K562 (cell line): ENCODE measurements around the gene TSPAN13. TPM values are rescaled to one million over a fixed set of nuclear protein-coding genes. Genes with fewer than 3 reads are reported as not detected.

Experiments
- ARID2 ChIP-seq: fragments of 450-650 bp; IDR thresholded peaks from 2 replicates; pipeline ENCODE4 v1.6.1; 2017; ENCODE audit warnings: antibody characterized with exemption, mild to moderate bottlenecking
- BMI1 ChIP-seq: fragments of 150-350 bp; IDR thresholded peaks from 2 replicates; pipeline ENCODE4 v1.6.1; 2014; ENCODE audit warnings: low read length
- CEBPB ChIP-seq: fragments of 450-650 bp; IDR thresholded peaks from 2 replicates; pipeline ENCODE4 v1.6.1; 2016; ENCODE audit warnings: missing genetic modification characterization, missing compliant biosample characterization
- ETV1 ChIP-seq: fragments of 450-650 bp; conservative IDR thresholded peaks from 2 replicates; pipeline ENCODE4 v1.6.1; 2016; ENCODE audit warnings: missing genetic modification characterization, control low read depth, low read depth, missing compliant biosample characterization
- HDAC6 ChIP-seq: IDR thresholded peaks from 2 replicates; pipeline ENCODE4 v1.6.1; 2012; ENCODE audit warnings: low read depth, mild to moderate bottlenecking, control low read depth, inconsistent platforms, low read length, moderate library complexity
- ILK ChIP-seq: fragments of 450-650 bp; IDR thresholded peaks from 2 replicates; pipeline ENCODE4 v1.6.1; 2016; ENCODE audit warnings: missing genetic modification characterization, low read depth, mild to moderate bottlenecking, missing compliant biosample characterization, moderate library complexity, borderline replicate concordance
- NR1H2 ChIP-seq: sonication (generic); formaldehyde crosslinking; IDR thresholded peaks from 2 replicates; pipeline ENCODE4 v1.4.0; 2020; ENCODE audit warnings: mild to moderate bottlenecking, missing genetic modification reagents
- NR2C1 ChIP-seq, 2 experiments: fragments of 450-650 bp; IDR thresholded peaks; 2 replicates each; pipeline ENCODE4 v1.6.1; 2017; ENCODE audit warnings: mild to moderate bottlenecking in 2 of 2, antibody characterized with exemption in 1 of 2, inconsistent platforms in 1 of 2, missing compliant biosample characterization in 1 of 2, missing genetic modification characterization in 1 of 2
- PHB2 ChIP-seq: fragments of 450-650 bp; IDR thresholded peaks from 2 replicates; pipeline ENCODE4 v1.6.1; 2017; ENCODE audit warnings: low read depth
- POLR3A ChIP-seq: IDR thresholded peaks from 2 replicates; pipeline ENCODE4 v1.6.1; 2011; ENCODE audit warnings: borderline replicate concordance, mild to moderate bottlenecking, moderate library complexity; ENCODE audit not compliant: insufficient read length, insufficient read depth; ENCODE audit errors: extremely low read depth
- RAD21 ChIP-seq, 2 experiments: fragments of 250-450 bp in 1 of 2; fragments of 450-650 bp in 1 of 2; sonication (Bioruptor Pico) in 1 of 2; formaldehyde crosslinking in 1 of 2; IDR thresholded peaks in 1 of 2; conservative IDR thresholded peaks in 1 of 2; 2 replicates each; pipeline versions ENCODE4 v1.4.0 to v1.8.0; 2020 to 2022; ENCODE audit warnings: mild to moderate bottlenecking in 2 of 2, moderate library complexity in 1 of 2
- RBM17 ChIP-seq: fragments of 200-400 bp; formaldehyde crosslinking; IDR thresholded peaks from 2 replicates; pipeline ENCODE4 v1.6.1; 2017; ENCODE audit warnings: low read depth, mild to moderate bottlenecking, low read length, borderline replicate concordance
- SIN3B ChIP-seq: fragments of 450-650 bp; IDR thresholded peaks from 2 replicates; pipeline ENCODE4 v1.6.1; 2017; ENCODE audit warnings: low read depth, mild to moderate bottlenecking, moderate library complexity
- SMARCE1 ChIP-seq: fragments of 450-650 bp; IDR thresholded peaks from 2 replicates; pipeline ENCODE4 v1.7.1; 2016; ENCODE audit warnings: mild to moderate bottlenecking
- SREBF2 ChIP-seq: sonication (generic); formaldehyde crosslinking; IDR thresholded peaks from 2 replicates; pipeline ENCODE4 v1.4.0; 2020; ENCODE audit warnings: mild to moderate bottlenecking, missing genetic modification reagents
- TARDBP ChIP-seq: fragments of 450-650 bp; IDR thresholded peaks from 2 replicates; pipeline ENCODE4 v1.6.1; 2016
- TGIF2 ChIP-seq: sonication (generic); formaldehyde crosslinking; IDR thresholded peaks from 2 replicates; pipeline ENCODE4 v1.8.1; 2022; ENCODE audit warnings: mild to moderate bottlenecking, missing genetic modification reagents, moderate library complexity
- THRAP3 ChIP-seq: fragments of 450-650 bp; IDR thresholded peaks from 2 replicates; pipeline ENCODE4 v1.6.1; 2016; ENCODE audit warnings: mild to moderate bottlenecking, inconsistent platforms, borderline replicate concordance
- XRCC5 ChIP-seq: fragments of 200-400 bp; formaldehyde crosslinking; IDR thresholded peaks from 2 replicates; pipeline ENCODE4 v1.6.1; 2017; ENCODE audit warnings: low read depth, mild to moderate bottlenecking, low read length
- ZBTB1 ChIP-seq: sonication (generic); formaldehyde crosslinking; IDR thresholded peaks from 2 replicates; pipeline ENCODE4 v1.8.1; 2023; ENCODE audit warnings: missing genetic modification reagents, low read depth, mild to moderate bottlenecking, borderline replicate concordance
- ZNF197 ChIP-seq: fragments of 200-800 bp; sonication (Bioruptor generic); IDR thresholded peaks from 2 replicates; pipeline ENCODE4 v1.6.1; 2016; ENCODE audit warnings: low read depth, missing genetic modification characterization, missing compliant biosample characterization
- ZNF282 ChIP-seq: sonication (generic); formaldehyde crosslinking; IDR thresholded peaks from 2 replicates; pipeline ENCODE4 v1.8.1; 2023; ENCODE audit warnings: missing genetic modification reagents
- ZNF431 ChIP-seq: sonication (generic); formaldehyde crosslinking; IDR thresholded peaks from 2 replicates; pipeline ENCODE4 v1.8.0; 2022; ENCODE audit warnings: mild to moderate bottlenecking, missing genetic modification reagents
- ZNF785 ChIP-seq: fragments of 250-450 bp; sonication (Bioruptor Pico); IDR thresholded peaks from 2 replicates; pipeline ENCODE4 v1.4.0; 2020; ENCODE audit warnings: mild to moderate bottlenecking
- polyA plus RNA-seq, 8 experiments: library from polyadenylated mRNA; depleted of rRNA in 4 of 8; stranded (reverse) in 5 of 8; unstranded in 3 of 8; fragments of >200 nt; fragmentation: Nextera tagmentation in 2 of 8; fragmentation: Illumina TruSeq in 1 of 8; extraction: Ambion mirVana in 2 of 8; extraction: Trizol in 1 of 8; gene quantifications; 2 replicates each; pipeline versions ENCODE4 v1.2.1 to v1.2.3, GENCODE V29; 2011 to 2014; ENCODE audit warnings: inconsistent platforms in 1 of 8, missing spikeins in 1 of 8
- total RNA-seq, 7 experiments: library from RNA; depleted of rRNA in 6 of 7; stranded (reverse); fragments of >200 nt in 6 of 7; fragmentation: Illumina TruSeq in 2 of 7; extraction: Trizol in 2 of 7; gene quantifications; 2 replicates each; pipeline versions ENCODE4 v1.2.1 to v1.2.3, GENCODE V29; 2011 to 2021; ENCODE audit warnings: low replicate concordance in 1 of 7
- TF ChIP-seq, protein P1 (sequence below), 2 experiments: fragments of 200-800 bp in 1 of 2; sonication (Bioruptor generic) in 1 of 2; sonication (generic) in 1 of 2; formaldehyde crosslinking in 1 of 2; IDR thresholded peaks in 1 of 2; conservative IDR thresholded peaks in 1 of 2; 2 replicates each; pipeline versions ENCODE4 v1.5.0 to v1.6.1; 2016 to 2020; ENCODE audit warnings: missing compliant biosample characterization in 1 of 2, missing genetic modification characterization in 1 of 2, missing genetic modification reagents in 1 of 2
- TF ChIP-seq, protein P2 (sequence below): fragments of 250-450 bp; sonication (Bioruptor Pico); IDR thresholded peaks from 2 replicates; pipeline ENCODE4 v1.8.0; 2022; ENCODE audit warnings: moderate library complexity, mild to moderate bottlenecking, inconsistent platforms

The TSPAN13 gene
- total and polyA plus RNA-seq, 9 of the 15 experiments (the other 6 are each of a cell fraction or from before 2014, with no cell fraction given) = 7.8 to 46.3 (median 20.0) TPM

DNA sequence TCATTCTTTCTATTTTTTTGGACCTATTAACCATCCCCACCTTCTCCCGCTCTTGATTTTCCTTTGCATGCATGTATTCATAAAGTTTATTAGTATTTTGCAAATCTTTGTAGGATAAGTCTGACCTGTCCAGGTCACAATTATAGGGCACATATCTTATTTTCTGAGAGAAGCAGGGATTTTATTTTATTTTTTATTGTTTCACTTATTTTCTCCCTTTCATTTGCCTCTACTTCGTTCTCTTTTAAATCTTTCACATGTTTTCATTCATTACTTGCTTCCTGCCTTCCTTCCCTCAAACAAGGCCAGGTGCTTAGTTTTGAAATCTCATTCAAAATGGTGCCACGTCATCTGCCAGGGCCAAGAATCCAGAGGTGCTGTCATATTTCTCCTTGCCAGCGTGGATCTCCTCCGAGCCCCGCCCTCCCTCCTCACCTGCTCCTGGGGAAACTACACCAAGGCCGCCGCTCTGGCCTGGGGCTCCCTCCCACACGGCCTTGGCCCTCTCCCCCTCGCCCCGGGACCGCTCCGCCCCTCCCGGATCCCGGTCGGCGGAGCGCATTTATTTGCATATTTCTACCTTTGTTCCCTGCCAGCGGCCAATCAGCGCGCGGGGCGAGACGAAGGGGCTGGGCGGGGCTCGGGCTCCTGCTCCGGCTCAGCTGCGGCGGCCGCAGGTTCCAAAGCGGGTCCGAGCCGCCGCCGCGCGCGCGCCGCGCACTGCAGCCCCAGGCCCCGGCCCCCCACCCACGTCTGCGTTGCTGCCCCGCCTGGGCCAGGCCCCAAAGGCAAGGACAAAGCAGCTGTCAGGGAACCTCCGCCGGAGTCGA lies at the start of gene TSPAN13 (continued):
- TF ChIP-seq ZBTB1 (CRISPR knock-in tag) (no peak), SREBF2 (CRISPR knock-in tag) (no peak), THRAP3 (no peak), XRCC5 (no peak), RAD21 (CRISPR knock-in tag; conservative IDR thresholded peaks at IDR 0.05 in 1 of 2, IDR thresholded peaks at IDR 0.05 in 1 of 2) (no peak; a peak in 1 of 4 replicates), TARDBP (no peak), ZNF785 (no peak), SIN3B (no peak), ZNF431 (CRISPR knock-in tag) (no peak), ZNF197 (CRISPR knock-in tag) (no peak), ILK (tag) (no peak), BMI1 (no peak), ZNF282 (CRISPR knock-in tag) (no peak), ARID2 (no peak; the same call in 1 of the 2 replicates), SMARCE1 (no peak), POLR3A (no peak), CEBPB (tag) (no peak), TGIF2 (CRISPR knock-in tag) (no peak), NR1H2 (CRISPR knock-in tag) (no peak), PHB2 (no peak), ETV1 (tag) (no peak), RBM17 (no peak), NR2C1 (IDR thresholded peaks at IDR 0.05) (no peak), NR2C1 (tag; IDR thresholded peaks at IDR 0.05) (no peak), HDAC6 (no peak)
- TF ChIP-seq, protein P1, sequence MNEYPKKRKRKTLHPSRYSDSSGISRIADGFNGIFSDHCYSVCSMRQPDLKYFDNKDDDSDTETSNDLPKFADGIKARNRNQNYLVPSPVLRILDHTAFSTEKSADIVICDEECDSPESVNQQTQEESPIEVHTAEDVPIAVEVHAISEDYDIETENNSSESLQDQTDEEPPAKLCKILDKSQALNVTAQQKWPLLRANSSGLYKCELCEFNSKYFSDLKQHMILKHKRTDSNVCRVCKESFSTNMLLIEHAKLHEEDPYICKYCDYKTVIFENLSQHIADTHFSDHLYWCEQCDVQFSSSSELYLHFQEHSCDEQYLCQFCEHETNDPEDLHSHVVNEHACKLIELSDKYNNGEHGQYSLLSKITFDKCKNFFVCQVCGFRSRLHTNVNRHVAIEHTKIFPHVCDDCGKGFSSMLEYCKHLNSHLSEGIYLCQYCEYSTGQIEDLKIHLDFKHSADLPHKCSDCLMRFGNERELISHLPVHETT (CRISPR knock-in tag; conservative IDR thresholded peaks at IDR 0.05 in 1 of 2, IDR thresholded peaks at IDR 0.05 in 1 of 2) = no peak
- TF ChIP-seq, protein P2, sequence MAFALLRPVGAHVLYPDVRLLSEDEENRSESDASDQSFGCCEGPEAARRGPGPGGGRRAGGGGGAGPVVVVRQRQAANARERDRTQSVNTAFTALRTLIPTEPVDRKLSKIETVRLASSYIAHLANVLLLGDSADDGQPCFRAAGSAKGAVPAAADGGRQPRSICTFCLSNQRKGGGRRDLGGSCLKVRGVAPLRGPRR (CRISPR knock-in tag) = no peak
